Activated CD4-positive, alpha-beta T cell treated with anti-CD3 and anti-CD28 coated beads for 36 hours (primary cell): ENCODE measurements around the gene PIGP. TPM values are rescaled to one million over a fixed set of nuclear protein-coding genes. Genes with fewer than 3 reads are reported as not detected.

ENCODE experiments used
- total RNA-seq, 2 experiments: library from RNA; stranded (reverse); gene quantifications; one replicate each; pipeline ENCODE4 v1.2.3, GENCODE V29; 2021

The PIGP gene
- total RNA-seq, 2 experiments from 2014 or later: 32.8 to 41.0 TPM

Other genes with a start within 250 kb of the PIGP start
- 10 to 100 TPM; 14.3 to 15.0 TPM for gene HLCS, start 106.4 kb downstream of the PIGP start, total RNA-seq
- under 1 TPM in 1 of 2 experiments, not detected in 1; 0.16 TPM for gene RIPPLY3, start 66.4 kb downstream of the PIGP start, total RNA-seq
- 10 to 100 TPM; 65.1 to 78.9 TPM for gene TTC3, start 183 bp upstream of the PIGP start, total RNA-seq
- gene VPS26C, start 194.3 kb upstream of the PIGP start, total RNA-seq: 10 to 100 TPM; 54.8 to 61.7 TPM